Hematopoietic multipotent progenitor cell treated with erythropoietin and hydrocortisone succinate and interleukin-3 and kit ligand, for 17 days (in vitro differentiated cells): Measurements from ENCODE around the gene NEK5.
"Not testable (repeated sequence)": the region's sequence is repeated elsewhere in the genome, so short reads cannot be mapped to it uniquely, and the experiment has no call there.

Experiments
- DNase-seq: peaks from one replicate; pipeline ENCODE4 v3.0.0-alpha.2; 2015; ENCODE audit warnings: low spot score

The NEK5 gene

GRCh38 chr13:52067237-52067636, 61.6 kb downstream of the NEK5 start:
- DNase-seq, result no peak

DNA sequence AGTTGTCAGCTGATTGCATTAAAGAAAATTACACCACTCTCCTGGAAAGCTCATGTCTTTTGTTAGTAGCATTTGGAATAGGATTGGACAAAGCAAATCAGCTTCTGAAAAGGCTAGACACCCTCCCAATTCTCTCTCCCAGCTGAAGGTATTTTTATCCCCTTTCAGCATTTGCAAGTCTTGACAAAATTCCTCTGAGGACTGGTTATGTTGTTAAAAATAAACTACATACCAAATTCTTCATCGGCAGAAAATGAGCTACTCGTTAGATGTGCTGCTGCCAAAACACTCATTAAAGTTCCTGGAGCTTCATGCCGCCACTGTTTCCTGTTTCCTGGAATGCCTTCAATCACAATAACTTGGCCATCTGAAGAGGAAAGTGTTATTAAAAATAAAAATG, 67.3 kb downstream of the NEK5 start:
- no peak for DNase-seq

DNA sequence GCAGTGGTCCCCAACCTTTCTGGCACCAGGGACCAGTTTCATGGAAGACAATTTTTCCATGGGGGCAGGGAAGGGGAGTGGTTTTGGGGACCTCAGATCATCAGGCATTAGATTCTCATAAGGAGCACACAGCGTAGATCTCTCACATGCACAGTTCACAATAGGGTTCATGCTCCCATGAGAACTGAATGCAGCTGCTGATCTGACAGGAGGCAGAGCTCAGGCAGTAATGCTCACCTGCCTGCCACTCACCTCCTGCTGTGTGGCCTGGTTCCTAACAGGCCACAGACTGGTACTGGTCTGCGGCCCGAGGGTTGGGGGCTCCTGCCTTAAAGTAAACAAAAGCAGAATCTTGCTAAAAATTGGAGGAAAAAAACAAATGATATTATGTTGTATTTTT, 67.8 kb downstream of the NEK5 start:
- not testable (repeated sequence) for DNase-seq

- no peak for DNase-seq
Measured at GRCh38 chr13:52053460-52053859, 75.4 kb downstream of the NEK5 start.

- no peak for DNase-seq
Measured at GRCh38 chr13:52051400-52051799, 77.5 kb downstream of the NEK5 start.

GRCh38 chr13:52048516-52048915, 80.4 kb downstream of the NEK5 start:
- DNase-seq, result no peak

GRCh38 chr13:52047463-52047862, 81.4 kb downstream of the NEK5 start:
- no peak for DNase-seq

GRCh38 chr13:52043675-52044074, 85.2 kb downstream of the NEK5 start:
- no peak for DNase-seq

- DNase-seq, result no peak
Measured at GRCh38 chr13:52036037-52036436, 92.8 kb downstream of the NEK5 start.

- no peak for DNase-seq
Measured at GRCh38 chr13:52034616-52035226, 94.2 kb downstream of the NEK5 start.

DNA sequence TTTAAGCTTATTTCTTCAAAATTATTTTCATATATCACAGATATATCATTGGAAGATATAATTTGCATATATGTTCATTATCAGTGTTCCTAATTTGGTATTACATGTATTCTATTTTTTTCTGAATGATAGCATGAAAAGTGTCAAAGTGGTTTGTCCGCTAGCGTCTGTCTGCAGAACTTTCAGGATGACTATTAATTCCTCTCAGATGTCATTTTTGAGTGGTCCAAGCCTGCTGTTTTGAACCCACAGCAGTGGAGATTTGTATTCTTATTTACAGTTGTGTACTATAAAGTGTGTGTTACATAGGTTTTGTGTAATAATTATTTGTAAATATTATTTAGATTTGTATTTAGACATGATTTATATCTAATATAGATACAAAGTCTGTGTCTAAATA, 95.8 kb downstream of the NEK5 start:
- no peak for DNase-seq

DNA sequence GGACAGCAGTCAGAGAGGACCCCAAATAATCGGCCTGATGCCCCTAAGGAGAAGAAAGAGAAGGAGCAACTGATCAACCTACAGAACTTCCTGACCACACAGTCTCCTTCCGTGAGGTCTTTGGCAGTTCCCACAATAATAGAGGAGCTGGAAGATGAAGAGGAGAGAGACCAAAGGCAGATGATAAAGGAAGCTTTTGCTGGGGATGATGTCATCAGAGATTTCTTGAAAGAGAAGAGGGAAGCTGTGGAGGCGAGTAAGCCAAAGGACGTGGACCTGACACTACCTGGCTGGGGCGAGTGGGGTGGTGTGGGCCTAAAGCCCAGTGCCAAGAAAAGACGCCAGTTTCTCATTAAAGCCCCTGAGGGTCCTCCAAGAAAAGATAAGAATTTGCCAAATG, 98.5 kb downstream of the NEK5 start:
- not testable (repeated sequence) for DNase-seq

DNA sequence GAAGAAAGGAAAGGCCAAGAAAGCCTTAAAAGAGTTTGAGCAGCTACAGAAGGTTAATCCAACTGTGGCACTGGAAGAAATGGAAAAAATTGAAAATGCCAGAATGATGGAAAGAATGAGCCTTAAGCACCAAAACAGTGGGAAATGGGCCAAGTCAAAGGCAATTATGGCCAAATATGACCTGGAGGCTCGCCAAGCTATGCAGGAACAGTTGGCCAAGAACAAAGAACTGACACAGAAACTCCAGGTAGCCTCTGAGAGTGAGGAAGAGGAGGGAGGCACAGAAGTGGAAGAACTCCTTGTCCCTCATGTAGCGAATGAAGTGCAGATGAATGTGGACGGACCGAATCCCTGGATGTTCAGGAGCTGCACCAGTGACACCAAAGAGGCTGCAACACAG, 99.3 kb downstream of the NEK5 start:
- no peak for DNase-seq

- DNase-seq, result no peak
Measured at GRCh38 chr13:52027832-52028231, 101.0 kb downstream of the NEK5 start.

DNA sequence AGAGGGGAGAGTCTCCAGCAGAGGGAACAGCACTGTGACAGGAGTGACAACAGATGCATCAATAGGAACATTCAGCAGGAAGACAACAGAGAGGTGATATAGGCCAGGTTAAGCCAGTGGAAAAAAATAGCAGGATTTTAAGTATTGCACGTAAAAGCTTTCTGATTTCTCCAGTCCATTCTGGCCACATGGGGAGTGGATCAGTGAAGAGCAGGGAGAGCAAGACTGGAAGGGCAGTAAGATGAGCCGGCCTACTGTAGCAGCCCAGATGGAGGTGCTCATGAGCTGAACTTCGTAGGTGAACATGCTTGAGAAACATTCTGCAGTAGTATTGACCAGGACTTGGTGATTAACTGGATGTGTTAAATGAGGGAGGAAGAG, 102.6 kb downstream of the NEK5 start:
- DNase-seq, result no peak

GRCh38 chr13:52025475-52026245, 103.2 kb downstream of the NEK5 start:
- DNase-seq, result no peak

DNA sequence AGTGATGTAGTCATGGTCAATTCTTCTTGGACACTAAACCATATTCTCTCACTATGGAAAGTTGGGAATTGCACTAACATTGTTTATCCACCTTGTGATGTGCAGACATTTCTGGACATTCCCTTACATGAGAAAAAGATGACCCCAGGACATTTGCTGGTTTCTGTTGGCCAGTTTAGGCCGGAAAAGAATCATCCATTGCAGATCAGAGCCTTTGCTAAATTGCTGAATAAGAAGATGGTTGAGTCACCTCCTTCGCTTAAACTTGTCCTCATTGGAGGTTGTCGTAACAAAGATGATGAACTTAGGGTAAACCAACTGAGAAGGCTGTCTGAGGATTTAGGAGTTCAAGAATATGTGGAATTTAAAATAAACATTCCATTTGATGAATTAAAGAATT, 104.4 kb downstream of the NEK5 start, which contains the start of gene UTP14C:
UTP14C (plus strand) TSS at position 211 of the 400 bp plus-strand sequence. CDS start 4,114 bp downstream, outside the sequence.
- DNase-seq, result no peak

DNA sequence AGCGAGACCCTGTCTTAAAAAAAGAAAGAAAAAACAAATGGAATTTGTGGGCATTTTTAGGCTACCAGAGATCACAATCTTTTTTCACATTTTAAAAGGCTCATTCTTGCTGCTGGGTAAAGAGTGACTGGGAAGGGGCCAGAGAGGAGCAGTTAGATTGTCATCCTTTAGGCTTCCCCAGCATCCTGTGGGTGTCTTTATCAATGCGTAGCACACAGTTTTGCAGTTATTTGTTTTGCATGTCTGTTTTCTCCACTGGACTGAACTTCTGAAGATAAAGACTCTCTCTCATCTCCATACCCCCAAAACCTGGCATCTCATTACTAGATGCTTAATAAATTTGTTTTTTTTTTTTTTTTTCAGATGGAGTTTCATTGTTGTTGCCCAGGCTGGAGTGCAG, 106.5 kb downstream of the NEK5 start:
- DNase-seq, result peak; percentile 40

DNA sequence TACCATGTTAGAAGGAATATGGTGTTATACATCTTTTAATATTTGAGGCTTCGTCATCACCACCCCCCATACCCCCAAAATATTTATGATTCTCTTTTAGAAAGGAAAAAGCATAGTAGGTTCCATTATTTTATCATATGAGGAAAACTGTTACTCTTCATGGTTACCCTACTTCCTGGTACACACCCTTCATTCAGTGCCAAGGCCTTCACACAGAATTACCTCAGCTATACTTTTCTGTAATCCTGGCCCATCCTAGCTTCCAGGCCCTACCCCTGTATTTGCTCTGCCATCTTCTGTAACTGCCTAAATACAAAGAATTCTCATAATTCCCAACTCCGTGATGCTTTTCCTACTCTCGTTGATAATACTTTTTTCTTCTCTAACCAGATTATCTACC, 108.7 kb downstream of the NEK5 start:
- no peak for DNase-seq

DNA sequence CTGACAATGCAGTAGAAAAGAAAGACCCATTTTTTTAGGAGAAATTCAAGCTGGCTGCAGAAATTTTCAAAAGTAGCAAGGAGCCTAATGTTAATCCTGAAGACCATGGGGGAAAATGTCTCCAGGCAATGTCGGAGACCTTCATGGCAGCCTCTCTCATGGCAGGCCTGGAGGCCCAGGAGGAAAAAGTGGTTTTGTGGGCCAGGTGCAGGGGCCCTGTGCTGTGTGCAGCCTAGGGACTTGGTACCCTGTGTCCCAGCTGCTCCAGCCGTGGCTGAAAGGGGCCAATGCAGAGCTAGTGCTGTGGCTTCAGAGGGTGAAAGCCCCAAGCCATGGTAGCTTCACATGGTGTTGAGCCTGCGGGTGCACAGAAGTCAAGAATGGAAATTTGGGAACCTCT, 112.6 kb downstream of the NEK5 start:
- DNase-seq, result no peak

GRCh38 chr13:52012512-52012836, 116.4 kb downstream of the NEK5 start:
- no peak for DNase-seq

DNA sequence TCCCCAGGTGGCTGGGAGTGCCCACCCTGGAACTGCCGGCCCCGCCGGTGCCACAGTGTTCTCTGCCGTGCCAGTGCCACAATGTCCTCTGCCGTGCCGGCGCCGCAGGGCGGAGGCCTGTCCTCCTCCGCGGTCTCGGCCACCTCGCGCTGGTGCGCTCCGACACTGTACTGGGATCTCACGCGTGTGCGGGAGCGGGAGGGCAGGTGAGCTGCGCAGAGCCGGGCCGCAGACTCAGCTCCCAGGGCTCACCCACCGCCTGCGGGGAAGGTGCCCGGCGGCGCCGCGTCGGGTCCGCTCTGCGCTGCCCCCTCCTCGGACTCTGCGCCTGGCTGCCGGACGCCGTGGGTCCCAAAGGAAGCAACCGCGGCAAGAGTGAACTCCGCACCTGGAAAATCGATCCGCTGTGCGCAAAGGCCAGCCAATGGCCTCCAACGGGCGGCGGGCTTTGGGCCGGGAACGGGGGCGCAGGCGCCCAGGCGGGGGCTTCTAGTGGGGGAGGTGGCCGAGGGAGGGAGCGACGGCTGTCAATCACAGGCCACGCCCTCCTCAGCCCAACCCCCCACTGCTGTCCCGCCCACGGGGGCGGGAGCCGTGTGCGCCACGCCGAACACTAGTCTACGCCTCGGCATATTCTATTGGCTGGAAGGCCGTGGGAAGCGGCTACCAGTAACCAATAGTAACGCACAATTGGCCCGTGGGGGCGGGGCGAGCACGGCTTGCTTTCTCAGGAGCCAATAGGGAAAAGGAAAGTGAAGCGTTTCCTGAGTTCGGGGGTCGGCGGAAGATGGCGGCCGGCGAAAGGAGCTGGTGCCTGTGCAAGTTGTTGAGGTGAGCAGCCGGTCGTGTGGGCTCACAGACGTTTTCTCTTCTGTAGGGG, 117.0 kb downstream of the NEK5 start, which contains the start of gene ALG11:
ALG11 (plus strand) TSS at position 767 of the 880 bp plus-strand sequence; CDS start at position 788, 21 bp downstream.
- peak; percentile 99 for DNase-seq
